GM18505 (cell line): ENCODE measurements around the gene BAZ1A.

ENCODE experiments used
- ATAC-seq: cut with Tn5 transposase; IDR thresholded peaks from one replicate; pipeline ENCODE4 v1.9.1; 2021; ENCODE audit not compliant: unreplicated experiment
- POLR2A ChIP-seq: IDR thresholded peaks from 4 replicates; pipeline ENCODE4 v1.6.1; 2011; ENCODE audit warnings: borderline replicate concordance; ENCODE audit not compliant: insufficient read depth, insufficient read length; ENCODE audit errors: extremely low read depth

BAZ1A gene, protein sequence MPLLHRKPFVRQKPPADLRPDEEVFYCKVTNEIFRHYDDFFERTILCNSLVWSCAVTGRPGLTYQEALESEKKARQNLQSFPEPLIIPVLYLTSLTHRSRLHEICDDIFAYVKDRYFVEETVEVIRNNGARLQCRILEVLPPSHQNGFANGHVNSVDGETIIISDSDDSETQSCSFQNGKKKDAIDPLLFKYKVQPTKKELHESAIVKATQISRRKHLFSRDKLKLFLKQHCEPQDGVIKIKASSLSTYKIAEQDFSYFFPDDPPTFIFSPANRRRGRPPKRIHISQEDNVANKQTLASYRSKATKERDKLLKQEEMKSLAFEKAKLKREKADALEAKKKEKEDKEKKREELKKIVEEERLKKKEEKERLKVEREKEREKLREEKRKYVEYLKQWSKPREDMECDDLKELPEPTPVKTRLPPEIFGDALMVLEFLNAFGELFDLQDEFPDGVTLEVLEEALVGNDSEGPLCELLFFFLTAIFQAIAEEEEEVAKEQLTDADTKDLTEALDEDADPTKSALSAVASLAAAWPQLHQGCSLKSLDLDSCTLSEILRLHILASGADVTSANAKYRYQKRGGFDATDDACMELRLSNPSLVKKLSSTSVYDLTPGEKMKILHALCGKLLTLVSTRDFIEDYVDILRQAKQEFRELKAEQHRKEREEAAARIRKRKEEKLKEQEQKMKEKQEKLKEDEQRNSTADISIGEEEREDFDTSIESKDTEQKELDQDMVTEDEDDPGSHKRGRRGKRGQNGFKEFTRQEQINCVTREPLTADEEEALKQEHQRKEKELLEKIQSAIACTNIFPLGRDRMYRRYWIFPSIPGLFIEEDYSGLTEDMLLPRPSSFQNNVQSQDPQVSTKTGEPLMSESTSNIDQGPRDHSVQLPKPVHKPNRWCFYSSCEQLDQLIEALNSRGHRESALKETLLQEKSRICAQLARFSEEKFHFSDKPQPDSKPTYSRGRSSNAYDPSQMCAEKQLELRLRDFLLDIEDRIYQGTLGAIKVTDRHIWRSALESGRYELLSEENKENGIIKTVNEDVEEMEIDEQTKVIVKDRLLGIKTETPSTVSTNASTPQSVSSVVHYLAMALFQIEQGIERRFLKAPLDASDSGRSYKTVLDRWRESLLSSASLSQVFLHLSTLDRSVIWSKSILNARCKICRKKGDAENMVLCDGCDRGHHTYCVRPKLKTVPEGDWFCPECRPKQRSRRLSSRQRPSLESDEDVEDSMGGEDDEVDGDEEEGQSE (N-terminal part only)

DNA sequence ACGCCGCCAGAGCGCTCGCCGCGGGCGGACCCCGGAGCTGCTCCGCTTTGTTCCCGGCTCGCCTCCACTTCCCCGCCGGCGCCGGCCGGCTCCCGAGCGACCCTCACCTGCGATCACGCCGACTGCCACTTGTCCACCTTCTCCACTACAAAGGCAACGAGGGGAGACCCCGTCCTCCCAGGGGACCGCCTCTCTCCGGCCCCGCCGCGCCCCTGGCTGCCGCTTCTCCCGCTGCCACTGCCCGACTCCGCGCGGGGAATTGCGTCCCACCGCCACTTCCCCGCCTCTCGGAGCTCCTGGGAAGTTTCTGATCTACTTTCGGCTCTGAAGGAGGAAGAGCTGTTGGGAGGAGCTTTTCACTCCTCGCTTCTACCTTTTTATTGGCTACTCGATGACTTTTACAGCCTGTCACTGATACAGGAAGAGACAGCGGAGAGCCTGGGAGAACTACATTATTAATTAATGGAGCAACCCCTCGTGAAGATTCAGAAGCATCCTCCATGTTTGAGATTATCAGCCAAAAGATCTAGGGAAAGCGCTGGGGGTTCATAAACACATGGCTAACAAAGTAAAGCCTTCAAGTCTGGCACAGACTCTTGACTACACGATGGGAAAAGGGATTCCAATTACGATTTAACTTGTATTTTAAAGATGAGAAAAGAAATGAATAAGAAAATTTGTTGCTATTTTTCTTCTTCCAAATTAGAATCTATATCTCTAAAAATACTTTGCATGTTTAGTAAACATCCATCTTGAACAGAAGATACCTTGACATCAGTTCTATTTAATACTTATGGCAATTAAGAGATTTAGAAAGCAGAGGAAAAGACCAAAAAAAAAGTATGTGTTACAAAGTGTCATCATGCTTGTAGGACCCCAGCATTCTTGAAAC, at the start of gene BAZ1A:
BAZ1A (minus strand) TSS at position 330 of the 892 bp plus-strand sequence. CDS start 756 bp downstream, outside the sequence.
- peak; percentile 23 for ATAC-seq
- TF ChIP-seq POLR2A, result peak; percentile 67

DNA sequence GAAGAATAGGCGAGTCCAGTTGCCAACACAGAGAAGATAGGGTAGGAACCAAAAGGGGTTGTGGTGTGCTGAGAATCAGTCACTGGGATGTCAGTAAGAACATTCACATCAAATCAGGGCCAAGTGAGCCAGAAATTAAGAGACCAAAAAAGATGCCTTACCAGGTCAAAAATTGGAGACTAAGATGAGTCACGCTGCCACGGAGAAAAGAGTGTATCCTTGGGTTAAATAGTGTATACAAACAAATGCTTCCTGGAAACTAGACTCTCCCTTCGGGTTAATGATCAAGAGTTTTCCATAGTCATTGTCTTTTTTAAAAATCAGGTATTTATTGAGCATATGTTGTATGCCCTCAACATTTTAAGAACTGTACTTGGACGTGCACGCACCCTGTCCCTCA, 45.2 kb upstream of the BAZ1A start:
- no peak for ATAC-seq
- TF ChIP-seq POLR2A, result no peak

DNA sequence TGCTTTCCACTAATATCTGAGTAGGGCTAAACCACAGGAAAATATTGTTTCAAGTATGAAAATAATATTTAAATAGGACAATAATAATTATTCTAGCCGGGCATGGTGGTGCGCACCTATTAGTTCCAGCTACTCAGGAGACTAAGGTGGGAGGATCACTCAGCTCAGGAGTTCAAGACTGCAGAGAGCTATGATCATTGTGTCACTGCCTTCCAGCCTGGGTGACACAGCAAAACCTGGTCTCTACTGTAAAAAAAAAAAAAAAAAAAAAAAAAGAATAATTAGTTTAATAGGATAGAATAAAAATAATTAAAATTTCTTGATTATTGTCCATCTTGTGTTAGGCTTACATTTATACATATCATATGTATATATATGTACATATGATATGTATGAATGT, 38.5 kb upstream of the BAZ1A start:
- no peak for ATAC-seq
- TF ChIP-seq POLR2A, result no peak

DNA sequence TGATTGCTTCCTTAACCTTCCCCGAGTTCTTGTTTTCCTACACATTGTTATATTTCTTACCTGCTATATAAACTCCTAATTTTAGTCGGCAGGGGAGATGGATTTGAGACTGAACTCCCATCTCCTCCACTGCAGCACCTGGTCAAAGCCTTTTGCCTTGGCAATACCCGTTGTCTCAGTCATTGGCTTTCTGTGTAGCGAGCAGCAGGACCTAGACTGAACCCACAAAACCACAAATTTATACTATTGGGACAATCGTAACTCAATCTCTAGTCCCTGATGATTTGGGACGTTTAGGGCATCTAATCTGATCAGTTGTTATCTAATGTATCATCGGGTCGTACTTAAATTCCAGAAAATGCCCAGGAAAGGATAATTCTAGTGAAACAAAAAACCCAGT, 37.8 kb upstream of the BAZ1A start:
- no peak for ATAC-seq

DNA sequence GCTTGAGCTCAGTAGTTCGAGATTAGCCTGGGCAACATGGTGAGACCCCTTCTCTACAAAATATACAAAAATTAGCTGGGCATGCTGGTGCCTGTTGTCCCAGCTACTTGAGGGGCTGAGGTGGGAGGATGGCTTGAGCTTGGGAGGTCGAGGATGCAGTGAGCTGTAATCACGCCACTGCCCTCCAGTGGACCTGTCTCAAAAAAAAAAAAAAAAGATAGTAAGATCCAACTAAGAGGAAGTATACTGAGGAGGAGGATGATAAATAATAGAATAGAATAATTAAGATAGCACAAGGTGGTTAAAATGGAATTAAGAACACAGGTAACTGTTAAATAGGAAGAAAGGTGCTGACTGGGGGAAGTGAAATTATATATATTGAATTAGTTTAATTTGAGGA, 37.0 kb upstream of the BAZ1A start:
- no peak for TF ChIP-seq POLR2A
- no peak for ATAC-seq

More for the DNA sequence above, 37.8 kb upstream of the BAZ1A start:
- no peak for TF ChIP-seq POLR2A

DNA sequence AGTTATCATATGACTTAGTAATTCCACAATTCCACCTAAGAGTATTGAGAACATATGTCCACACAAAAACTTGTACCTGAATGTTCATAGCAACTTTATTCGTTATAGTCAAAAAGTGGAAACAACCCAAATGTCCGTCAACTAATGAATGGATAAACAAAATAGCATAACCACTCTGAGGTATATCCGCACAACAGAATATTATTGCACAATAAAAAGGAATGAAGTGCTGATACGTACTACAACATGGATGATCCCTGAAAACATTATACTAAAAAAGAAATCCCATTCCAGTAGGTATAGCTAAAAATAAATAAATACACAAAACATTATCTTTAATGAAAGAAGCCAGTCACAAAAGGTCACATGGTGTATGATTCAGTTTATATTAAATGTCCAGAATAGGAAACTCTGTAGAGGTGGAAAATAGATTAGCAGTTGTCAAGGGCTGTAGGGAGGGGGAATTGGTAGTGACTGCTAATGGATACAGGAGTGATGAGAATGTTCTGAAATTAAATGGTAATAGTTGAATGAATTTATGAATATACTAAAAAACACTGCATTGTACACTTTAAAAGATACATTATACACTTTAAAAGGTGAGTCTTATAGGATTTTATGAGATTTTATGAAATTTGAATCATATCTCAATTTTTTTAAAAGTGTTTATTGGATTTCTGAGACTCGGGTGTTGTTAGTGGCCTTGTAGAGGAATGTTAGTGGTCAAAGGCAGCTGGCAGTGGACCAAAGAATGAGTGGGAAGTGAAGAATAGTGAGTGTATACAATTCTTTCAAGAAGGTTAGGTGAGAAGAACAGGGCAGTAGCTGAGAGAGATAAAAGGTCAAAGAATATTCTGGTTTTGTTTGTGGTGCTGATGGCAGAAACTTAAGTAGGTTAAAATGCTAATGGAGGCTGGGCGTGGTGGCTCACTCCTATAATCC, 36.3 kb upstream of the BAZ1A start:
- ATAC-seq, result no peak

DNA sequence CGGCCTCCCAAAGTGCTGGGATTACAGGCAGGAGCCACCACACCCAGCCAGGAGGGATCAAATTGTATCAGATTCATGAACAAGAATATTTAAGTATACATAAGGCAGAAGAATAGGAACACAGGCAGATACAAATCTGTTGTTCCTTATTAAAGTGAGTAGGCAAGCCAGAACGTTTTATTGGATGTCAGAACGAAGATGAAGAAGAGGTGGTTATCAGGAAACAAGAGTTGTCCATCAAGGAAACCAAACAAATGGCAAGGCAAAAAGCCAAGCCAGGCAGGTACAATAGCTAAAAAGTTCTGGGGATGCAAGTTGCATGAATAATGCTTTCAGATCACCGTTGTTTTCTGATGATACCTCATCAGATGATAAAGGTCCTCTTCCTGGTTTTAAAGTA, 31.1 kb upstream of the BAZ1A start:
- no peak for TF ChIP-seq POLR2A
- ATAC-seq, result no peak

More for the DNA sequence above, 36.3 kb upstream of the BAZ1A start:
- no peak for TF ChIP-seq POLR2A

DNA sequence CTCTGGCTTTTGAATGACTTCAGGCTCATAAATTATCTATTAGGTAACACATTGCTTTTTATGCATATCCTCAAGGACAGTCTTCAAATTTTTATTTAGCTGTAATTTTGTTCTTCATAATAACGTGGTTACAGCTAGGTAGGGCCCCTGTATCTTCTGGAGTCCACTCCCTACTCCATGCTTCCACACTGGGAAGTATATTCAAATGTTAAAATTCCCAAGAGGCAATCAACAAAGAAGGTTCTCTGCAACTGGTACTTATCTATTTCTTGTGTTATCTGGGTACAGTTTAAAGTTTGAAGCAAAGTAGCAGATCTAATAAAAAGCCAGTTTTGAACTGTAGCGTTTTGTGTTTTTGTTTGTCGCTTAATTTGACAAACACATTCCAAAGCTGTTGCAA, 20.1 kb upstream of the BAZ1A start:
- ATAC-seq, result no peak
- TF ChIP-seq POLR2A, result no peak

DNA sequence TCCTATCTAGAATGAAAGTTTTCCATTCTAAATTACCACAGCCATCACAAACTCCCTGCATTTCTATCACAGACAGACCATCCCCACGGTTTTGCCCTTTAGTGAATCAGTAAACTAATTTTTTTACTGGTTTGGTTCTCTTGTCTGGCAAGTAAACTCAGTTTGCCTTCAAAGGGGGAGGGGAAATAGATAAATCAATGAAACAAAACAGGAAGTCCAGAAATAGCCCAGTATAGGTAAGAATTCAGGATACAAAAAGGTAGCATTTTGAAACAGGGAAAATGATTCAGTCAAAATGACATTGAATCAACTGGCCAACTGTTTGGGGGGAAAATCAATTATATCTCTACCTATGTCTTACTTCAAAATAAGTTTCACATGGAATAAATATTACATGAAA, 15.8 kb upstream of the BAZ1A start:
- no peak for ATAC-seq
- TF ChIP-seq POLR2A, result no peak

DNA sequence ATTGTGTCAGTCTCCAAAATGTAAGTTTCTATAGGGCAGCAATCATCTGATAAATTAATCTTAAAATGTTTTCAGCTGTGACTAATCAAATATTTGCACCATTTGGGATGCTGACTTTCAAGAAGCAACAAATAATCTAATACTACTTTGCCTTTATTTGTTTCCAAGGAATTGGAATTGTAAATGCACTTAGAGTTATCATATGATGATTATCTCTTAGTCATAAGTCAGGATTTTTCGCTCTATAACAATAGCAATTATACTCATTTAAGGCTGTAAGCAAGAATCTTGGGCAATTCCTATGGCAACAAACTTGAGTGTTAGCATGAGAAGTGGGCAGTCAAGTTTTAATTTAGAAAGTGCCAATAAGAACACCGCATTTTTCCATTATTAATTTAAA, 13.0 kb upstream of the BAZ1A start:
- no peak for ATAC-seq

DNA sequence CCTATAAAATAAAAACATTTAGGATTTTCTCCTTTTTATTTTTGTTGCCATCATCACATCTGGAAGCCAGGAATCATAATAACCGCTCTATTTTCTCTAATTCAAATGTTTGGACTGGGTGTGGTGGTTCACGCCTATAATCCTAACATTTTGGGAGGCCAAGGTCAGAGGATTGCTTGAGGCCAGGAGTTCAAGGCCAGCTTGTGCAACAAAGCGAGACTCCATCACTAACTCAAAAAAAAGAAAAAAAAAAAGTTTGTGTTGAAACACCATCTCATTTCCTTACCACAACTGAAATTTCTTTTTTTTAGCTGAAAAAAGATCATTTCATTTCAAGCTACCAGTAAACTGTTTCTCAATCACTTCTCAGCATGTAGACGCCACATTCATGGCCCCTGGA, 8.8 kb upstream of the BAZ1A start:
- no peak for ATAC-seq
- no peak for TF ChIP-seq POLR2A

More for the DNA sequence above, 13.0 kb upstream of the BAZ1A start:
- no peak for TF ChIP-seq POLR2A
